K562 (cell line): ENCODE results near the gene C16orf89. TPM values are rescaled to one million over a fixed set of nuclear protein-coding genes. Genes with fewer than 3 reads are reported as not detected.
"Not testable (repeated sequence)": the region's sequence is repeated elsewhere in the genome, so short reads cannot be mapped to it uniquely, and the experiment has no call there.

ENCODE experiments used
- ATAC-seq: fragments of 200-7000 bp; cut with Tn5 transposase; 3 replicates; pipeline ENCODE4 v1.9.1; 2020; ENCODE audit warnings: moderate library complexity
- BruUV-seq: library from RNA; stranded (reverse); fragments of 400-500 nt; replicated peaks from 2 replicates; lab custom pipeline; 2021; lab: Mats Ljungman, UMichigan
- CTCF ChIA-PET: fragments of 300-600 bp; formaldehyde crosslinking; extraction: SDS; loops from one replicate; lab custom pipeline; 2021; ENCODE audit warnings: low intra/inter-chr PET ratio; lab: Yijun Ruan, JAX
- POLR2A ChIA-PET: fragments of 300-600, 350-650 bp; sonication (Branson Sonifier 250); formaldehyde crosslinking; extraction: SDS; loops from one replicate; lab custom pipeline; 2021; ENCODE audit warnings: antibody characterized with exemption, inconsistent platforms; lab: Yijun Ruan, JAX
- DNase-seq, 4 experiments: peaks; one replicate each; pipeline versions ENCODE4 v3.0.0 to v3.0.0-alpha.2; 2011 to 2018; ENCODE audit warnings: low spot score in 3 of 4, mixed read lengths in 3 of 4; ENCODE audit errors: extremely low read depth in 1 of 4
- FAIRE-seq: peaks from 2 replicates; lab custom pipeline; 2011; peaks lifted over from hg19 to GRCh38; lab: Jason Lieb, UNC
- H2AFZ ChIP-seq: 2 replicates; pipeline ENCODE4 v1.6.0; 2011; ENCODE audit warnings: low read depth, low read length, control low read depth, inconsistent platforms
- H3K27ac ChIP-seq: fragments of 200-600 bp; 3 replicates; pipeline ENCODE4 v1.8.0; 2011; ENCODE audit warnings: low read depth, mild to moderate bottlenecking, control low read depth, inconsistent platforms, low read length, moderate library complexity, mixed read lengths; ENCODE audit errors: extremely low read depth
- H3K27me3 ChIP-seq, 2 experiments: fragments of 300-600 bp in 1 of 2; 2 replicates in 1 of 2; 3 replicates in 1 of 2; pipeline versions ENCODE4 v1.6.0 to v1.8.0; 2011; ENCODE audit warnings: inconsistent platforms in 2 of 2, low read length in 2 of 2, mild to moderate bottlenecking in 1 of 2, mixed read lengths in 1 of 2, moderate library complexity in 1 of 2; ENCODE audit not compliant: control insufficient read depth in 2 of 2, insufficient read depth in 2 of 2
- H3K36me3 ChIP-seq: fragments of 300-600 bp; 3 replicates; pipeline ENCODE4 v1.8.0; 2011; ENCODE audit warnings: mild to moderate bottlenecking, low read length, inconsistent platforms; ENCODE audit not compliant: control insufficient read depth, insufficient read depth
- H3K4me1 ChIP-seq, 2 experiments: fragments of 200-600 bp in 1 of 2; replicated peaks in 1 of 2; 2 replicates in 1 of 2; 3 replicates in 1 of 2; pipeline versions ENCODE4 v1.5.1 to v1.8.0; 2011; ENCODE audit warnings: inconsistent platforms in 2 of 2, low read length in 2 of 2, mild to moderate bottlenecking in 1 of 2, mixed read lengths in 1 of 2, moderate library complexity in 1 of 2; ENCODE audit not compliant: control insufficient read depth in 2 of 2, insufficient read depth in 2 of 2
- H3K4me2 ChIP-seq: 2 replicates; pipeline ENCODE4 v1.6.1; 2011; ENCODE audit warnings: low read length, control low read depth, inconsistent platforms, mixed read lengths; ENCODE audit not compliant: insufficient read depth
- H3K4me3 ChIP-seq: fragments of 200-600 bp; sonication (generic), shearing (Covaris generic); 2 replicates; pipeline ENCODE4 v1.5.1; 2016; ENCODE audit warnings: control low read depth, inconsistent platforms
- H3K79me2 ChIP-seq: fragments of 200-600 bp; 3 replicates; pipeline ENCODE4 v1.8.0; 2011; ENCODE audit warnings: low read length, inconsistent platforms; ENCODE audit not compliant: control insufficient read depth, insufficient read depth
- H3K9ac ChIP-seq, 2 experiments: 2 replicates each; pipeline versions ENCODE4 v1.6.0 to v1.6.1; 2011; ENCODE audit warnings: low read depth in 2 of 2, low read length in 2 of 2, control low read depth in 1 of 2, inconsistent platforms in 1 of 2, mild to moderate bottlenecking in 1 of 2, mixed read lengths in 1 of 2; ENCODE audit not compliant: insufficient read depth in 1 of 2
- H3K9me1 ChIP-seq: one replicate; pipeline ENCODE4 v1.6.0; 2011; ENCODE audit warnings: inconsistent platforms, mild to moderate bottlenecking, low read length, moderate library complexity; ENCODE audit not compliant: control insufficient read depth, insufficient read depth
- H3K9me3 ChIP-seq: replicated peaks from 2 replicates; pipeline ENCODE4 v1.5.1; 2011; ENCODE audit warnings: low read depth, low read length, inconsistent platforms; ENCODE audit not compliant: control insufficient read depth, insufficient read depth
- H4K20me1 ChIP-seq: replicated peaks from 2 replicates; pipeline ENCODE4 v1.6.1; 2011; ENCODE audit warnings: low read length, inconsistent platforms, mixed read lengths; ENCODE audit not compliant: control insufficient read depth, insufficient read depth
- MEF2A ChIP-seq: IDR thresholded peaks from 2 replicates; pipeline ENCODE4 v1.6.1; 2011; ENCODE audit warnings: low read depth, mild to moderate bottlenecking, low read length, moderate library complexity; ENCODE audit not compliant: control insufficient read depth
- PHF20 ChIP-seq: fragments of 450-650 bp; IDR thresholded peaks from 2 replicates; pipeline ENCODE4 v1.6.1; 2018; ENCODE audit not compliant: partially characterized antibody
- PHF21A ChIP-seq: fragments of 450-650 bp; IDR thresholded peaks from 2 replicates; pipeline ENCODE4 v1.6.1; 2017; ENCODE audit warnings: low read depth, borderline replicate concordance
- PURB ChIP-seq: sonication (generic); formaldehyde crosslinking; IDR thresholded peaks from 2 replicates; pipeline ENCODE4 v1.9.0; 2021; ENCODE audit warnings: low read depth, mild to moderate bottlenecking, missing genetic modification reagents
- RCOR1 ChIP-seq, 2 experiments: IDR thresholded peaks; 2 replicates each; pipeline ENCODE4 v1.6.1; 2012; ENCODE audit warnings: low read depth in 2 of 2, low read length in 2 of 2, borderline replicate concordance in 1 of 2, improper control_type of control experiment in 1 of 2
- RUNX1 ChIP-seq: sonication (generic); IDR thresholded peaks from 2 replicates; pipeline ENCODE4 v1.6.1; 2016; ENCODE audit warnings: antibody characterized with exemption, low read depth
- ZNF507 ChIP-seq: conservative IDR thresholded peaks from 2 replicates; pipeline ENCODE4 v1.6.1; 2017; ENCODE audit warnings: missing genetic modification characterization, missing compliant biosample characterization
- WGBS: fragments of 100-300 bp; shearing (Covaris generic); methylation state at CpG from one replicate; pipeline ENCODE4 v1.1.6; 2016; ENCODE audit warnings: low coverage, mixed read lengths; ENCODE audit not compliant: insufficient coverage; ENCODE audit errors: missing lambda C conversion rate; 5-methylcytosine and 5-hydroxymethylcytosine counted together
- in situ Hi-C: fragments of 300-500 bp; cut with MboI; formaldehyde crosslinking; loops from 4 replicates; pipeline ENCODE4 v1.15.0; 2018; ENCODE audit warnings: inconsistent platforms, mixed read lengths
- intact Hi-C: fragments of 100-400 bp; cut with micrococcal nuclease; formaldehyde crosslinking; loops from 2 replicates; pipeline ENCODE4 v1.14.2; 2022
- polyA plus RNA-seq, 8 experiments: library from polyadenylated mRNA; depleted of rRNA in 4 of 8; stranded (reverse) in 5 of 8; unstranded in 3 of 8; fragments of >200 nt; fragmentation: Nextera tagmentation in 2 of 8; fragmentation: Illumina TruSeq in 1 of 8; extraction: Ambion mirVana in 2 of 8; extraction: Trizol in 1 of 8; gene quantifications; 2 replicates each; pipeline versions ENCODE4 v1.2.1 to v1.2.3, GENCODE V29; 2011 to 2014; ENCODE audit warnings: inconsistent platforms in 1 of 8, missing spikeins in 1 of 8
- total RNA-seq, 7 experiments: library from RNA; depleted of rRNA in 6 of 7; stranded (reverse); fragments of >200 nt in 6 of 7; fragmentation: Illumina TruSeq in 2 of 7; extraction: Trizol in 2 of 7; gene quantifications; 2 replicates each; pipeline versions ENCODE4 v1.2.1 to v1.2.3, GENCODE V29; 2011 to 2021; ENCODE audit warnings: low replicate concordance in 1 of 7
- TF ChIP-seq, protein P1 (sequence below): fragments of 450-650 bp; IDR thresholded peaks from 2 replicates; pipeline ENCODE4 v1.6.1; 2014; ENCODE audit warnings: low read depth, mild to moderate bottlenecking, moderate library complexity, borderline replicate concordance

The C16orf89 gene
- total and polyA plus RNA-seq, 9 of the 15 experiments (the other 6 are each of a cell fraction or from before 2014, with no cell fraction given) = not detected

DNA sequence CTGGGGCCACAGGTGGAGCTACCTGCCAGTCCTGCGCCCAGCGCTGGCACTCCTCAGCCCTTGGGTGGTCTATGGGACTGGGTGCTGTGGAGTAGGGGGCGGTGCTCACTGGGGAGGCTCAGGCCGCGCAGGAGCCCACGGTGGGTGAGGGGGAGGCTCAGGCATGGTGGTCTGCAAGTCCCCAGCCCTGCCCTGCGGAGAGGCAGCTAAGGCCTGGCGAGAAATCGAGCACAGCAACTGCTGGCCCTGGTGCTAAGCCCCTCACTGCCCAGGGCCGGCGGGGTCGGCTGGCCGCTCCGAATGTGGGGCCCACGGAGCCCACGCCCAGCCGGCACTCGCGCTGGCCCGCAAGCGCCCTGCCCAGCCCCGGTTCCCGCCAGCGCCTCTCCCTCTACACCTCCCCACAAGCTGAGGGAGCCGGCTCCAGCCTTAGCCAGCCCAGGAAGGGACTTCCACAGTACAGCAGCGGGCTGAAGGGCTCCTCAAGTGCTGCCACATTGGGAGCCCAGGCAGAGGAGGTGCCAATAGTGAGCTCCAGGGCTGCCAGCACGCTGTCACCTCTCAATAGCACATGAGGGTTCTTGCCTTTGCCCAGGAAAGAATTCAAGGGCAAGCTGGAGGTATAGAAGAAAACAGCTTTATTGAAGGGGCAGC lies 42.9 kb upstream of the C16orf89 start:
- ChIA-PET POLR2A (no interaction called here), CTCF (no interaction called here)
- Histone ChIP-seq H3K27ac (no peak overlapping the region), H3K4me3 (no peak overlapping the region), H2AFZ (no peak overlapping the region), H3K27me3 (no peaks in the 10 kb centered on the region; a peak in 1 of 5 replicates), H3K79me2 (no peaks in the 10 kb centered on the region), H3K9ac (no peak overlapping the region), H3K36me3 (no peaks in the 10 kb centered on the region), H3K9me1 (no peaks in the 10 kb centered on the region), H3K4me1 (peaks cover 3 to 6% of the 10 kb centered on the region in 2 experiments; a peak in 3 of 5 replicates), H3K9me3 (no peaks in the 10 kb centered on the region), H3K4me2 (no peak overlapping the region), H4K20me1 (no peaks in the 10 kb centered on the region)
- FAIRE-seq (no peak), DNase-seq (no peak), ATAC-seq (no peak)
- intact Hi-C loops (no loop called here), in situ Hi-C loops (no loop called here)
- TF ChIP-seq ZNF507 (tag) (no peak), RCOR1 (IDR thresholded peaks at IDR 0.05; ENCODE audit: borderline replicate concordance in 1 of 2, low read depth in 2 of 2, low read length in 2 of 2) (no peak), RUNX1 (no peak), PURB (CRISPR knock-in tag) (no peak), PHF20 (no peak), MEF2A (no peak), PHF21A (no peak)
- TF ChIP-seq, protein P1, sequence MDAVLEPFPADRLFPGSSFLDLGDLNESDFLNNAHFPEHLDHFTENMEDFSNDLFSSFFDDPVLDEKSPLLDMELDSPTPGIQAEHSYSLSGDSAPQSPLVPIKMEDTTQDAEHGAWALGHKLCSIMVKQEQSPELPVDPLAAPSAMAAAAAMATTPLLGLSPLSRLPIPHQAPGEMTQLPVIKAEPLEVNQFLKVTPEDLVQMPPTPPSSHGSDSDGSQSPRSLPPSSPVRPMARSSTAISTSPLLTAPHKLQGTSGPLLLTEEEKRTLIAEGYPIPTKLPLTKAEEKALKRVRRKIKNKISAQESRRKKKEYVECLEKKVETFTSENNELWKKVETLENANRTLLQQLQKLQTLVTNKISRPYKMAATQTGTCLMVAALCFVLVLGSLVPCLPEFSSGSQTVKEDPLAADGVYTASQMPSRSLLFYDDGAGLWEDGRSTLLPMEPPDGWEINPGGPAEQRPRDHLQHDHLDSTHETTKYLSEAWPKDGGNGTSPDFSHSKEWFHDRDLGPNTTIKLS = no peak
- 27% methylated on average over 24 of the region's 27 CpGs for WGBS
- no TSS peak for BruUV-seq

GRCh38 chr16:5105039-5105438 lies 39.3 kb upstream of the C16orf89 start:
- H4K20me1 ChIP-seq, H3K27me3 ChIP-seq, BruUV-seq, DNase-seq, ATAC-seq, H3K4me3 ChIP-seq, H3K4me2 ChIP-seq, intact Hi-C loops, H3K36me3 ChIP-seq, H3K4me1 ChIP-seq, H3K9me1 ChIP-seq, H3K79me2 ChIP-seq, H3K27ac ChIP-seq, CTCF ChIA-PET, POLR2A ChIA-PET, FAIRE-seq, in situ Hi-C loops, H2AFZ ChIP-seq, H3K9ac ChIP-seq, H3K9me3 ChIP-seq: not testable (repeated sequence)
- 23% methylated on average over 3 of the region's 5 CpGs for WGBS
